WTC11 (cell line): Measurements from ENCODE around the gene FADS6. TPM values are rescaled to one million over a fixed set of nuclear protein-coding genes. Genes with fewer than 3 reads are reported as not detected.

ENCODE experiments used
- ATAC-seq: fragments of 200-7000 bp; cut with Tn5 transposase; 2 replicates; pipeline ENCODE4 v1.10.0; 2021; ENCODE audit warnings: mild to moderate bottlenecking, moderate library complexity
- CTCF ChIA-PET: fragments of 300-600 bp; sonication (Branson Sonifier 250); formaldehyde crosslinking; loops from one replicate; lab custom pipeline; 2021; ENCODE audit warnings: antibody characterized with exemption; lab: Charles Lee
- POLR2A ChIA-PET: fragments of 350-600 bp; sonication (Branson Sonifier 250); formaldehyde crosslinking; loops from one replicate; lab custom pipeline; 2021; ENCODE audit warnings: antibody characterized with exemption; lab: Charles Lee
- DNase-seq: peaks from one replicate; pipeline ENCODE4 v3.0.0; 2021; ENCODE audit warnings: low spot score
- H3K27ac Mint-ChIP-seq: 2 replicates; pipeline ENCODE4 v1.8.0; 2021; ENCODE audit warnings: mixed read lengths
- H3K27me3 Mint-ChIP-seq: 2 replicates; pipeline ENCODE4 v1.8.0; 2021; ENCODE audit warnings: low read depth, mild to moderate bottlenecking, moderate library complexity, mixed read lengths
- H3K36me3 Mint-ChIP-seq: 2 replicates; pipeline ENCODE4 v1.8.0; 2021; ENCODE audit warnings: mixed read lengths
- H3K4me1 Mint-ChIP-seq: 2 replicates; pipeline ENCODE4 v1.8.0; 2022; ENCODE audit warnings: mixed read lengths
- H3K4me3 Mint-ChIP-seq: 2 replicates; pipeline ENCODE4 v1.8.0; 2021; ENCODE audit warnings: mild to moderate bottlenecking, moderate library complexity, mixed read lengths
- H3K9me3 Mint-ChIP-seq: 2 replicates; pipeline ENCODE4 v1.8.0; 2021; ENCODE audit warnings: mixed read lengths
- ATF1 ChIP-seq: sonication (generic); formaldehyde crosslinking; IDR thresholded peaks from 2 replicates; pipeline ENCODE4 v1.8.1; 2023; ENCODE audit warnings: mild to moderate bottlenecking, moderate library complexity, missing genetic modification reagents
- ATF3 ChIP-seq: sonication (generic); formaldehyde crosslinking; conservative IDR thresholded peaks from 2 replicates; pipeline ENCODE4 v1.8.1; 2022; ENCODE audit warnings: mild to moderate bottlenecking, missing genetic modification reagents
- CREM ChIP-seq: sonication (generic); formaldehyde crosslinking; IDR thresholded peaks from 2 replicates; pipeline ENCODE4 v1.8.1; 2022; ENCODE audit warnings: mild to moderate bottlenecking, missing genetic modification reagents, moderate library complexity
- E2F5 ChIP-seq: sonication (generic); formaldehyde crosslinking; IDR thresholded peaks from 2 replicates; pipeline ENCODE4 v1.8.1; 2022; ENCODE audit warnings: mild to moderate bottlenecking, moderate library complexity, missing genetic modification reagents
- GRHL2 ChIP-seq: fragments of 250-450 bp; sonication (Bioruptor Pico); IDR thresholded peaks from 2 replicates; pipeline ENCODE4 v1.8.0; 2022; ENCODE audit warnings: mild to moderate bottlenecking, moderate library complexity; ENCODE audit not compliant: insufficient replicate concordance, severe bottlenecking
- HMGA2 ChIP-seq: fragments of 250-450 bp; sonication (Bioruptor Pico); IDR thresholded peaks from 2 replicates; pipeline ENCODE4 v1.4.0; 2021; ENCODE audit warnings: mild to moderate bottlenecking, moderate library complexity
- NFATC4 ChIP-seq: fragments of 250-450 bp; sonication (Bioruptor Pico); IDR thresholded peaks from 2 replicates; pipeline ENCODE4 v1.9.0; 2021; ENCODE audit warnings: mild to moderate bottlenecking
- NFE2L1 ChIP-seq: sonication (generic); formaldehyde crosslinking; IDR thresholded peaks from 2 replicates; pipeline ENCODE4 v1.8.1; 2023; ENCODE audit warnings: missing genetic modification reagents
- RORB ChIP-seq: fragments of 250-450 bp; sonication (Bioruptor Pico); IDR thresholded peaks from 2 replicates; pipeline ENCODE4 v1.9.0; 2021; ENCODE audit warnings: mild to moderate bottlenecking
- ZNF138 ChIP-seq: sonication (generic); formaldehyde crosslinking; conservative IDR thresholded peaks from 2 replicates; pipeline ENCODE4 v1.8.1; 2022; ENCODE audit warnings: mild to moderate bottlenecking, moderate library complexity, missing genetic modification reagents
- ZNF232 ChIP-seq: sonication (generic); formaldehyde crosslinking; IDR thresholded peaks from 2 replicates; pipeline ENCODE4 v1.8.0; 2022; ENCODE audit warnings: mild to moderate bottlenecking, missing genetic modification reagents
- total RNA-seq: library from RNA; stranded (reverse); gene quantifications from 3 replicates; pipeline ENCODE4 v1.2.3, GENCODE V29; 2021
- TF ChIP-seq, protein P1 (sequence below): sonication (generic); formaldehyde crosslinking; IDR thresholded peaks from 2 replicates; pipeline ENCODE4 v1.8.1; 2023; ENCODE audit warnings: mild to moderate bottlenecking, moderate library complexity, missing genetic modification reagents
- TF ChIP-seq, protein P2 (sequence below): fragments of 250-450 bp; sonication (Bioruptor Pico); IDR thresholded peaks from 2 replicates; pipeline ENCODE4 v1.9.0; 2021; ENCODE audit warnings: moderate library complexity, mild to moderate bottlenecking, inconsistent platforms, borderline replicate concordance
- TF ChIP-seq, protein P3 (sequence below): fragments of 250-450 bp; sonication (Bioruptor Pico); IDR thresholded peaks from 2 replicates; pipeline ENCODE4 v1.8.0; 2021; ENCODE audit warnings: mild to moderate bottlenecking
- TF ChIP-seq, protein P4 (sequence below): sonication (generic); formaldehyde crosslinking; IDR thresholded peaks from 2 replicates; pipeline ENCODE4 v1.8.1; 2022; ENCODE audit warnings: mild to moderate bottlenecking, missing genetic modification reagents, moderate library complexity, borderline replicate concordance
- TF ChIP-seq, protein P5 (sequence below): sonication (generic); formaldehyde crosslinking; IDR thresholded peaks from 2 replicates; pipeline ENCODE4 v1.8.1; 2022; ENCODE audit warnings: low read depth, mild to moderate bottlenecking, moderate library complexity, missing genetic modification reagents, borderline replicate concordance

Gene FADS6
- total RNA-seq, 1 experiment from 2014 or later: 1.2 TPM

DNA sequence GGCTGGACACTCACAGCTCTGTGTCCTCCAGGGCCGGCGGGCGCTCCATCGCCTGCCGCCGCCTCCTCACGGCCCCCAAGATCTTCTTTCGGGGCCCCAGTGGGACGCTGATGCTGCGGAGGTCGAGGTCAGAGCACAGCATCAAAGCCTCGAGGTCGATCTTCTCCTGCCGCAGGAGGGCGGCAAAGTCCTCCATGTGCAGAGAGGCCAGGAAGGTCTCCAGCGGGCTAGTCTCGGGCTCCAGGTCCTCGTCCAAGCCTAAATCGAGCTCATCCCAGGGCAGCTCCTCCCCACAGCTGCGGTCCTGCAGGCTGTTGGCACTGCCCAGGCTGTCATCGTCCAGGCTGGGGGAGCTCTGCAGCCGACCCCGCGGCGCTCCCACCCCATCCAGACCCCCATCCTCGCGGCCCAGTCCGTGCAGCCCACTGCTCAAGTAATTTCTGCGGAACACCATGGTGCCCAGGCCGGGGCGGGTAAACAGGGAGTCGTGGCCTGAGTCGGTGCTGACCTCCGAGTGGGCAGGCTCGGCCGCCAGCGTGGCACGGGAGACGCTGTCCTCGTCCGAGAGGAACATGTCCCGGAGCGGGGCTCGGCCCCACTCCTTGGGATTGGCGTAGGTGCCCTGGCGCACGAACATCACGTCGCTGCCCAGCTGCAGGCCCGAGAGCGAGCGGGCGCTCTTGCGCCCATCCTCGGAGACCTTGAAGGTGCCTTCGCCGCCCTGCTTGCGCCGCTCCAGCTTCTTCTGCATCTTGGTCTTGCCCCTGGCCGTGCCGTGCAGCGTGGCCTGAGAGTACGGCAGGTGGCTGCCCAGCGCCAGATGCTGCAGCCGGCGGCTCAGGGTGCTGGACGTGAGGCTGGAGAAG, 26.2 kb upstream of the FADS6 start (continued):
- TF ChIP-seq, protein P1, sequence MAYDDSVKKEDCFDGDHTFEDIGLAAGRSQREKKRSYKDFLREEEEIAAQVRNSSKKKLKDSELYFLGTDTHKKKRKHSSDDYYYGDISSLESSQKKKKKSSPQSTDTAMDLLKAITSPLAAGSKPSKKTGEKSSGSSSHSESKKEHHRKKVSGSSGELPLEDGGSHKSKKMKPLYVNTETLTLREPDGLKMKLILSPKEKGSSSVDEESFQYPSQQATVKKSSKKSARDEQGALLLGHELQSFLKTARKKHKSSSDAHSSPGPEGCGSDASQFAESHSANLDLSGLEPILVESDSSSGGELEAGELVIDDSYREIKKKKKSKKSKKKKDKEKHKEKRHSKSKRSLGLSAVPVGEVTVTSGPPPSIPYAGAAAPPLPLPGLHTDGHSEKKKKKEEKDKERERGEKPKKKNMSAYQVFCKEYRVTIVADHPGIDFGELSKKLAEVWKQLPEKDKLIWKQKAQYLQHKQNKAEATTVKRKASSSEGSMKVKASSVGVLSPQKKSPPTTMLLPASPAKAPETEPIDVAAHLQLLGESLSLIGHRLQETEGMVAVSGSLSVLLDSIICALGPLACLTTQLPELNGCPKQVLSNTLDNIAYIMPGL (CRISPR knock-in tag): no peak; the same call in 1 of the 2 replicates
- TF ChIP-seq, protein P2, sequence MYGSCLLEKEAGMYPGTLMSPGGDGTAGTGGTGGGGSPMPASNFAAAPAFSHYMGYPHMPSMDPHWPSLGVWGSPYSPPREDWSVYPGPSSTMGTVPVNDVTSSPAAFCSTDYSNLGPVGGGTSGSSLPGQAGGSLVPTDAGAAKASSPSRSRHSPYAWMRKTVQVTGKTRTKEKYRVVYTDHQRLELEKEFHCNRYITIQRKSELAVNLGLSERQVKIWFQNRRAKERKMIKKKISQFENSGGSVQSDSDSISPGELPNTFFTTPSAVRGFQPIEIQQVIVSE (CRISPR knock-in tag): no peak
- no peak for TF ChIP-seq ATF3 (CRISPR knock-in tag)
- TF ChIP-seq, protein P3, sequence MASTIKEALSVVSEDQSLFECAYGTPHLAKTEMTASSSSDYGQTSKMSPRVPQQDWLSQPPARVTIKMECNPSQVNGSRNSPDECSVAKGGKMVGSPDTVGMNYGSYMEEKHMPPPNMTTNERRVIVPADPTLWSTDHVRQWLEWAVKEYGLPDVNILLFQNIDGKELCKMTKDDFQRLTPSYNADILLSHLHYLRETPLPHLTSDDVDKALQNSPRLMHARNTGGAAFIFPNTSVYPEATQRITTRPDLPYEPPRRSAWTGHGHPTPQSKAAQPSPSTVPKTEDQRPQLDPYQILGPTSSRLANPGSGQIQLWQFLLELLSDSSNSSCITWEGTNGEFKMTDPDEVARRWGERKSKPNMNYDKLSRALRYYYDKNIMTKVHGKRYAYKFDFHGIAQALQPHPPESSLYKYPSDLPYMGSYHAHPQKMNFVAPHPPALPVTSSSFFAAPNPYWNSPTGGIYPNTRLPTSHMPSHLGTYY (CRISPR knock-in tag): no peak
- no peak for TF ChIP-seq GRHL2 (CRISPR knock-in tag)

DNA sequence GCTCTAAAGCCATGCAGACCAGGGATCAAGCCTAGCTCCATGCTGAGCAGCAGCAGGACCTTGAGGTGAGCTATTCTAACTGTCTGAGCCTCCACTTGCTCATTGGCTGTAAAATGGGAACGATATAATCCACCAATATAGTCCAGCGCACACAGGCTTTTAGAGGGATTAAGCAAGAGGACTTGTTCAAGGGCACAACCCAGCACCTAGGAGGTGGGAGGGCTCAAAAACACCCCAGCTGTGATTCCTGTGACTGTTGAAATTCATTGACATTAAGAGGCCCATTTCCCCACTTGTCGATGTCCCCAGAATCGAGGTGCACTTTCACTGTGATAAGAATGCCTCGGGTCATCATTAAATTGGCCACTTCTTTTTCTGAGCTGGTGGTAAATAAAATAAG, 25.5 kb upstream of the FADS6 start:
- Mint-ChIP-seq H3K27me3 (peaks cover 30% of the 10 kb centered on the region), H3K4me3 (no peak overlapping the region), H3K27ac (no peak overlapping the region)
- POLR2A ChIA-PET: interaction anchor here (0.7 kb wide), 1 partner anchor 187 kb away, joined by 3 read pairs; no protein-coding TSS in a partner anchor
- no peak for TF ChIP-seq NFATC4 (CRISPR knock-in tag)
- TF ChIP-seq, protein P4, sequence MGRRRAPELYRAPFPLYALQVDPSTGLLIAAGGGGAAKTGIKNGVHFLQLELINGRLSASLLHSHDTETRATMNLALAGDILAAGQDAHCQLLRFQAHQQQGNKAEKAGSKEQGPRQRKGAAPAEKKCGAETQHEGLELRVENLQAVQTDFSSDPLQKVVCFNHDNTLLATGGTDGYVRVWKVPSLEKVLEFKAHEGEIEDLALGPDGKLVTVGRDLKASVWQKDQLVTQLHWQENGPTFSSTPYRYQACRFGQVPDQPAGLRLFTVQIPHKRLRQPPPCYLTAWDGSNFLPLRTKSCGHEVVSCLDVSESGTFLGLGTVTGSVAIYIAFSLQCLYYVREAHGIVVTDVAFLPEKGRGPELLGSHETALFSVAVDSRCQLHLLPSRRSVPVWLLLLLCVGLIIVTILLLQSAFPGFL (CRISPR knock-in tag): no peak
- no peak for TF ChIP-seq ZNF232 (CRISPR knock-in tag)
- TF ChIP-seq RORB (CRISPR knock-in tag): no peak
- TF ChIP-seq NFE2L1 (CRISPR knock-in tag): no peak
- TF ChIP-seq, protein P5, sequence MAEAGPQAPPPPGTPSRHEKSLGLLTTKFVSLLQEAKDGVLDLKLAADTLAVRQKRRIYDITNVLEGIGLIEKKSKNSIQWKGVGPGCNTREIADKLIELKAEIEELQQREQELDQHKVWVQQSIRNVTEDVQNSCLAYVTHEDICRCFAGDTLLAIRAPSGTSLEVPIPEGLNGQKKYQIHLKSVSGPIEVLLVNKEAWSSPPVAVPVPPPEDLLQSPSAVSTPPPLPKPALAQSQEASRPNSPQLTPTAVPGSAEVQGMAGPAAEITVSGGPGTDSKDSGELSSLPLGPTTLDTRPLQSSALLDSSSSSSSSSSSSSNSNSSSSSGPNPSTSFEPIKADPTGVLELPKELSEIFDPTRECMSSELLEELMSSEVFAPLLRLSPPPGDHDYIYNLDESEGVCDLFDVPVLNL: no peak
- no peak for TF ChIP-seq CREM (CRISPR knock-in tag)
- no peak for TF ChIP-seq ATF1 (CRISPR knock-in tag)
- no peak for TF ChIP-seq ZNF138 (CRISPR knock-in tag)
- TF ChIP-seq HMGA2 (CRISPR knock-in tag): no peak
- TF ChIP-seq, protein P2 (CRISPR knock-in tag): no peak
- TF ChIP-seq E2F5: no peak
- TF ChIP-seq, all 79 proteins: peak for 0
- peaks cover 13% of the 10 kb centered on the region for H3K4me1 Mint-ChIP-seq
- CTCF ChIA-PET: interaction anchor here (1.0 to 7.8 kb wide), 19 partner anchors 10 to 195 kb away, joined by 3 to 206 read pairs (median 6); partner anchors contain the start of genes FDXR and GRIN2C
- no peak for DNase-seq
- no peak for ATAC-seq
- H3K36me3 Mint-ChIP-seq: no peaks in the 10 kb centered on the region
- H3K9me3 Mint-ChIP-seq: peaks cover 2% of the 10 kb centered on the region
